Measurements from ENCODE around the gene EIF2A.

The EIF2A gene

DNA sequence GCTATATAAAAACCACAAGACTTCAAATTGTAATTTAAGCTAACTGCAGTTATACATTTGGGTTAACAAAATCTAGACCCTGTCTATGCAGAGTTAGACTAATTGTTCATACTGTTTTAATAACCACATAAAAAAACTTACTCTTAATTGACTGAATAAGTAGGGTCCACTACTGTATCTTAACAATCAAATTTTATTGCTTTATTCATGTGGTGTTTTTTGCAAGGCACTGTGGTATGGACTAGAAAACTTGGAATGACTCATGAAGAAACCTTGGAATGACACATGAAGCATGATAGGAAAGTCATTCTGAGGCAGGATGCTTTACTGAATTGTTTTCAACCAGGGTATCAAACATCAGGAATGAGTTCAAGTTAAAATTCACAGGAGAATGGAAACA is 2.5 kb upstream of the EIF2A start:
- no peak for TF ChIP-seq EZH2phosphoT487 (IDR thresholded peaks at IDR 0.05; ENCODE audit: borderline replicate concordance, low read length)
- TF ChIP-seq, protein P1, sequence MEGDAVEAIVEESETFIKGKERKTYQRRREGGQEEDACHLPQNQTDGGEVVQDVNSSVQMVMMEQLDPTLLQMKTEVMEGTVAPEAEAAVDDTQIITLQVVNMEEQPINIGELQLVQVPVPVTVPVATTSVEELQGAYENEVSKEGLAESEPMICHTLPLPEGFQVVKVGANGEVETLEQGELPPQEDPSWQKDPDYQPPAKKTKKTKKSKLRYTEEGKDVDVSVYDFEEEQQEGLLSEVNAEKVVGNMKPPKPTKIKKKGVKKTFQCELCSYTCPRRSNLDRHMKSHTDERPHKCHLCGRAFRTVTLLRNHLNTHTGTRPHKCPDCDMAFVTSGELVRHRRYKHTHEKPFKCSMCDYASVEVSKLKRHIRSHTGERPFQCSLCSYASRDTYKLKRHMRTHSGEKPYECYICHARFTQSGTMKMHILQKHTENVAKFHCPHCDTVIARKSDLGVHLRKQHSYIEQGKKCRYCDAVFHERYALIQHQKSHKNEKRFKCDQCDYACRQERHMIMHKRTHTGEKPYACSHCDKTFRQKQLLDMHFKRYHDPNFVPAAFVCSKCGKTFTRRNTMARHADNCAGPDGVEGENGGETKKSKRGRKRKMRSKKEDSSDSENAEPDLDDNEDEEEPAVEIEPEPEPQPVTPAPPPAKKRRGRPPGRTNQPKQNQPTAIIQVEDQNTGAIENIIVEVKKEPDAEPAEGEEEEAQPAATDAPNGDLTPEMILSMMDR (IDR thresholded peaks at IDR 0.05; ENCODE audit: low read depth, low read length, poor library complexity, severe bottlenecking): no peak
- H3K9me2 ChIP-seq (replicated peaks; ENCODE audit: control insufficient read depth, low read length): no peaks in the 10 kb centered on the region
- peak overlapping the region; percentile 78; the same call in 1 of the 2 replicates for H3K4me3 ChIP-seq (ENCODE audit: low read length)
- H3K36me3 ChIP-seq (ENCODE audit: control insufficient read depth, low read length): peaks cover 62% of the 10 kb centered on the region
- no peaks in the 10 kb centered on the region; the same call in 1 of the 2 replicates for H3F3A ChIP-seq (ENCODE audit: control insufficient read depth, insufficient read depth)
- peaks cover 63% of the 10 kb centered on the region for H3K79me2 ChIP-seq (ENCODE audit: control insufficient read depth, low read length)
- peaks cover 26% of the 10 kb centered on the region for H3K4me1 ChIP-seq (ENCODE audit: control insufficient read depth, low read length)
- peaks cover 11% of the 10 kb centered on the region; the same call in 1 of the 2 replicates for H4K20me1 ChIP-seq (ENCODE audit: control insufficient read depth, insufficient read depth, low read depth, low read length)
- no peaks in the 10 kb centered on the region for H3K27me3 ChIP-seq (ENCODE audit: control insufficient read depth, low read length)
- no peak overlapping the region for H3K27ac ChIP-seq (ENCODE audit: low read depth, low read length)
- H3K9me3 ChIP-seq (ENCODE audit: control insufficient read depth, insufficient read depth, low read length): no peaks in the 10 kb centered on the region
- peak overlapping the region; percentile 73 for H3K4me2 ChIP-seq (ENCODE audit: low read length)

DNA sequence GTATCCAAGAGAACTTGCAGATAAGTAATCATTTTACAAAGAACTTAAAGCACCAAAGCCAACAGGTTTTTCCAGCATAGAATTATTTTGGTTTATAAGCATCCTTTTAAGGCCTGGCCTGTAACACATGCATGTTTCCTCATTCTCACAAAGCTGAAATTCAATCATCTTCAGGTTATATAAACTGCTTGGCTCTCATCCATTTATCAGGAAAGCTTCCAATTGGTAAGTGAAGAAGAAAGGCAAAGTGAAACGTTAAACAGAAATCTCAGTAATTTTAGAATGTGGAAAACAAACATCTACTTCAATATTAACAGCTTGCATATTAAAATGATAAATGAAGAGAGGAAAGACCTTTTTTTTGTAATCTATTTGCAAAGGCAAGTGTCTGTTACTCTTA is 1.9 kb upstream of the EIF2A start:
- Histone ChIP-seq H4K20me1 (ENCODE audit: control insufficient read depth, insufficient read depth, low read depth, low read length) (peaks cover 11% of the 10 kb centered on the region; the same call in 1 of the 2 replicates), H3K27me3 (ENCODE audit: control insufficient read depth, low read length) (no peaks in the 10 kb centered on the region), H3K27ac (ENCODE audit: low read depth, low read length) (no peak overlapping the region)

DNA sequence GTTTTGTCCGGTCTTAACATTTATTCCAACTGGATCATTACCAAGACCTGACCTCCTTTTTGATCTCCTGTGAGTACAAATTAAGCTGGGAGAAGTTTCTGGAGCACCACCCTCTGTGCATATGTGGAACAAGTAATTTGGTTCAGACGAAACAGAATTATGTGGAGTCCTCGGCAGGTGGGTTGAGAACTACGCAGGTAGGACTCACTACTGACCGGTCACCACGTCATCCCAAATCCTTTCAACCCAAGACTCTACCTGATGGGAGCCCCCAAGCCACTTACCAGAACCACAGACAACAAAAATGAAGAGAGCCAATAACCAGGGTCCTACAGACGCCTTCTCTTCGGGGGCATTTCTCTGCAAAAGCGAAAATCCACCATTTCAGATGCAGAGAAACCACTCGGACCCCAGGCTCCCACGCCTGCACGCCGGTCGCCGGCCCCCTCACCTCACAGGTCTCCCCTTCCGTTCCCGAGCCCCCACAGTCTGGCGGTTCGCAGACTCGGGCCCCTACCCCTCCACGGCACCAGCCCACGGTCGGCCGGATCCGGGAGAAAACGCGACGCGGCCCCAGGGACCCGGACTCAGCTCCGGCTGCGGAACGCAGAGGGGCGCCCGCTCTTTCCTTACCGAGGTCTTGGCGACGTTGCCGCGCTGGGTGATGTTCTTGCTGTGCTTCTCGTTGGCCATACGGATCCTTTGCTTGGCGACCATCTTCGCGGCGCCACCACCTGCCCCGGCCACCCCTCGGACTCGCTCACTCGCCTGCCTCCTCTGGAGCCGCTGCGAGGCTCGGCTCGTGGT is 965 bp upstream of the EIF2A start:
- peaks cover 11% of the 10 kb centered on the region; the same call in 1 of the 2 replicates for H4K20me1 ChIP-seq (ENCODE audit: control insufficient read depth, insufficient read depth, low read depth, low read length)
- H3K9me3 ChIP-seq (ENCODE audit: control insufficient read depth, insufficient read depth, low read length): no peaks in the 10 kb centered on the region
- H3K4me1 ChIP-seq (ENCODE audit: control insufficient read depth, low read length): peaks cover 32% of the 10 kb centered on the region
- H3F3A ChIP-seq (ENCODE audit: control insufficient read depth, insufficient read depth): no peaks in the 10 kb centered on the region; the same call in 1 of the 2 replicates
- peak overlapping the region; percentile 73 for H3K4me2 ChIP-seq (ENCODE audit: low read length)
- peak overlapping the region; percentile 80 for H3K27ac ChIP-seq (ENCODE audit: low read depth, low read length)
- no peaks in the 10 kb centered on the region for H3K9me2 ChIP-seq (replicated peaks; ENCODE audit: control insufficient read depth, low read length)
- H3K36me3 ChIP-seq (ENCODE audit: control insufficient read depth, low read length): peaks cover 75% of the 10 kb centered on the region
- H3K79me2 ChIP-seq (ENCODE audit: control insufficient read depth, low read length): peaks cover 79% of the 10 kb centered on the region
- TF ChIP-seq EZH2phosphoT487 (IDR thresholded peaks at IDR 0.05; ENCODE audit: borderline replicate concordance, low read length): no peak
- TF ChIP-seq, protein P1 (IDR thresholded peaks at IDR 0.05; ENCODE audit: low read depth, low read length, poor library complexity, severe bottlenecking): peak; percentile 19
- no peaks in the 10 kb centered on the region for H3K27me3 ChIP-seq (ENCODE audit: control insufficient read depth, low read length)
- H3K4me3 ChIP-seq (ENCODE audit: low read length): peak overlapping the region; percentile 78

More for the DNA sequence above, 1.9 kb upstream of the EIF2A start:
- Histone ChIP-seq H3K4me2 (ENCODE audit: low read length) (peak overlapping the region; percentile 73), H3K9me3 (ENCODE audit: control insufficient read depth, insufficient read depth, low read length) (no peaks in the 10 kb centered on the region), H3F3A (ENCODE audit: control insufficient read depth, insufficient read depth) (no peaks in the 10 kb centered on the region; the same call in 1 of the 2 replicates), H3K4me3 (ENCODE audit: low read length) (peak overlapping the region; percentile 78), H3K36me3 (ENCODE audit: control insufficient read depth, low read length) (peaks cover 68% of the 10 kb centered on the region), H3K79me2 (ENCODE audit: control insufficient read depth, low read length) (peaks cover 70% of the 10 kb centered on the region), H3K9me2 (replicated peaks; ENCODE audit: control insufficient read depth, low read length) (no peaks in the 10 kb centered on the region), H3K4me1 (ENCODE audit: control insufficient read depth, low read length) (peaks cover 30% of the 10 kb centered on the region)
- TF ChIP-seq, protein P1 (IDR thresholded peaks at IDR 0.05; ENCODE audit: low read depth, low read length, poor library complexity, severe bottlenecking): no peak
- no peak for TF ChIP-seq EZH2phosphoT487 (IDR thresholded peaks at IDR 0.05; ENCODE audit: borderline replicate concordance, low read length)
